GM10847 (cell line): Measurements from ENCODE around the gene SLC66A2.

Experiments used
- POLR2A ChIP-seq: IDR thresholded peaks from 2 replicates; pipeline ENCODE4 v1.6.1; 2011; ENCODE audit not compliant: insufficient read length; ENCODE audit errors: extremely low read depth

SLC66A2 gene

GRCh38 chr18:79899609-79900445, 51.6 kb downstream of the SLC66A2 start:
- no peak for TF ChIP-seq POLR2A

- TF ChIP-seq POLR2A: no peak
Observed at GRCh38 chr18:79898952-79899608, 52.4 kb downstream of the SLC66A2 start.

GRCh38 chr18:79897940-79898625, 53.4 kb downstream of the SLC66A2 start:
- no peak for TF ChIP-seq POLR2A

- TF ChIP-seq POLR2A: no peak
Observed at GRCh38 chr18:79896738-79897137, 54.7 kb downstream of the SLC66A2 start.

- TF ChIP-seq POLR2A: no peak
Observed at GRCh38 chr18:79890674-79891073, 60.8 kb downstream of the SLC66A2 start.

GRCh38 chr18:79889569-79889968, 61.9 kb downstream of the SLC66A2 start:
- no peak for TF ChIP-seq POLR2A

GRCh38 chr18:79888016-79888415, 63.4 kb downstream of the SLC66A2 start:
- TF ChIP-seq POLR2A: no peak

GRCh38 chr18:79887181-79888000, 64.1 kb downstream of the SLC66A2 start:
- TF ChIP-seq POLR2A: no peak

GRCh38 chr18:79884963-79885728, 66.3 kb downstream of the SLC66A2 start:
- TF ChIP-seq POLR2A: no peak

- no peak for TF ChIP-seq POLR2A
Observed at GRCh38 chr18:79884294-79884962, 67.0 kb downstream of the SLC66A2 start.

GRCh38 chr18:79883461-79884293, 67.8 kb downstream of the SLC66A2 start:
- no peak for TF ChIP-seq POLR2A

GRCh38 chr18:79882522-79883241, 68.8 kb downstream of the SLC66A2 start:
- no peak for TF ChIP-seq POLR2A
